Activated CD4-positive, alpha-beta memory T cell treated with anti-CD3 and anti-CD28 coated beads, Interleukin-2, amount 10 ng/mL, durations not matched to agents 7 days and 5 days (primary cell): Measurements from ENCODE around the gene CAMK2D. TPM values are rescaled to one million over a fixed set of nuclear protein-coding genes. Genes with fewer than 3 reads are reported as not detected.
"Not testable (repeated sequence)": the region's sequence is repeated elsewhere in the genome, so short reads cannot be mapped to it uniquely, and the experiment has no call there.

Experiments used
- CTCF ChIA-PET: fragments of 350-600 bp; sonication (Branson Sonifier 250); formaldehyde crosslinking; loops from one replicate; lab custom pipeline; 2021; ENCODE audit warnings: antibody characterized with exemption, inconsistent platforms; lab: Charles Lee
- POLR2A ChIA-PET: fragments of 350-600 bp; sonication (Branson Sonifier 250); formaldehyde crosslinking; loops from one replicate; lab custom pipeline; 2021; ENCODE audit warnings: antibody characterized with exemption; lab: Charles Lee
- DNase-seq: peaks from one replicate; pipeline ENCODE4 v3.0.0-alpha.2; 2020
- H3K27ac Mint-ChIP-seq: one replicate; pipeline ENCODE4 v1.8.0; 2021; ENCODE audit warnings: mild to moderate bottlenecking, mixed read lengths
- H3K27me3 Mint-ChIP-seq: one replicate; pipeline ENCODE4 v1.8.0; 2021; ENCODE audit warnings: mixed read lengths
- H3K36me3 Mint-ChIP-seq: one replicate; pipeline ENCODE4 v1.8.0; 2021; ENCODE audit warnings: low read depth, mixed read lengths
- H3K4me1 Mint-ChIP-seq: one replicate; pipeline ENCODE4 v1.8.0; 2021; ENCODE audit warnings: mixed read lengths
- H3K4me3 Mint-ChIP-seq: one replicate; pipeline ENCODE4 v1.8.0; 2021; ENCODE audit warnings: mild to moderate bottlenecking, mixed read lengths
- H3K9me3 Mint-ChIP-seq: one replicate; pipeline ENCODE4 v1.8.0; 2021; ENCODE audit warnings: mixed read lengths
- total RNA-seq, 2 experiments: library from RNA; stranded (reverse); gene quantifications; one replicate each; pipeline ENCODE4 v1.2.3, GENCODE V29; 2021

Gene CAMK2D
- total RNA-seq, 2 experiments from 2014 or later = 41.7 to 43.0 TPM

DNA sequence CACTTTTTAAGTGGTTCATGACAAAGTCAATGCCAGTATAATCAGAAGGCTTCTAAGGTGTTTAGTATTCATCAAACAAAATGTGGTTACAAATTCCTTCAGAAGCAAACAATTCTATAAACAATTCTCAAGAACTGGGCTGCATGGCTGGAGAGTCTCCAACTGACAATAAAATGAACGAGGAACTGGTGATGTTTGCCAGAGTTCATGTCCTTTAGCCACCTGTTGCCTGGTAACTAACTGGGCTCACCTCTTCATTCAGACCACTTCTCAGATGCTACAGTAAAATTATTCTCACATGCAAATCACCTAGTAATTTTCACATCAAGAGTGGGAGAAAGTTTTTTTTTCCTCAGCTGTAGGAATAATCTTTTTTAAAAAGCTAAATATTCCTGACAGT, 53.3 kb downstream of the CAMK2D start:
- H3K4me3 Mint-ChIP-seq = no peak overlapping the region
- peaks cover 6% of the 10 kb centered on the region for H3K4me1 Mint-ChIP-seq
- no peak overlapping the region for H3K27ac Mint-ChIP-seq
- POLR2A ChIA-PET = interaction anchor here (1.0 kb wide), 1 partner anchor 24 kb away, joined by 3 read pairs; no protein-coding TSS in a partner anchor
- no peak for DNase-seq
- CTCF ChIA-PET = no interaction called here
- peaks cover 4% of the 10 kb centered on the region for H3K36me3 Mint-ChIP-seq
- H3K27me3 Mint-ChIP-seq = no peaks in the 10 kb centered on the region
- no peaks in the 10 kb centered on the region for H3K9me3 Mint-ChIP-seq

DNA sequence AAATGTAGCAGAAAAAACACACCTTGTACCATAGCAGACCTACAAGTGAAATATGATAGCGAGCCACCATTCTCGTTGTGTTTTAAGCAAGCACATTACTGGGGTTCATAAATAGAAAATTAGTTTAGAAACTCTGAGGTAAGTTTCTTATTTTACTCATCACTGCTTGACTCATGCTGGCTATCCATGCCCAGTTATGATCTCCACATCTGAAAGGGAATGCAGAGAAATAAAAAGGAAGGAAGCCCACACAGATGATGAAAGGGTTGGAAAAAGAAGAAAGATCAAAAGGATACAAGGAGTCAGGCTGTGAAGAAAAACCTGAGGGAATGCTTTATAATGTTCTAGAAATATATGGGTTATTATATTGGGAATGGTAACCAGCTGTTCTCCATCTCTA, 54.5 kb downstream of the CAMK2D start:
- Mint-ChIP-seq H3K4me3 (no peak overlapping the region), H3K9me3 (no peaks in the 10 kb centered on the region), H3K27ac (no peak overlapping the region), H3K36me3 (peaks cover 8% of the 10 kb centered on the region), H3K27me3 (no peaks in the 10 kb centered on the region), H3K4me1 (peaks cover 6% of the 10 kb centered on the region)
- no peak for DNase-seq
- ChIA-PET CTCF (no interaction called here), POLR2A (no interaction called here)

DNA sequence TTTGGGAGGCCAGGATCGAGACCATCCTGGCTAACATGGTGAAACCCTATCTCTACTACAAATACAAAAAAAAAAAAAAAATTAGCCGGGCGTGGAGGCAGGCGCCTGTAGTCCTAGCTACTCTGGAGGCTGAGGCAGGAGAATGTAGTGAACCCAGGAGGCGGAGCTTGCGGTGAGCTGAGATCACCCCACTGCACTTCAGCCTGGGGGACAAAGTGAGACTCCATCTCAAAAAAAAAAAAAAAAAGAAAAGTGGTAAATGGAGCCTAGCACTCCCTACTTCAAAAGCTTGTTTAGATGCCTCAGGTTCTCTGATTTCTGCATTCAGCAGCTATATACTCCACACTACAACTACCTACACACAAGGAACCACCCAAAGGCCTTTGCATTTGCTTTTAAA, 56.4 kb downstream of the CAMK2D start:
- H3K9me3 Mint-ChIP-seq, H3K27ac Mint-ChIP-seq, H3K4me1 Mint-ChIP-seq, CTCF ChIA-PET, DNase-seq, H3K4me3 Mint-ChIP-seq, H3K27me3 Mint-ChIP-seq: not testable (repeated sequence)
- H3K36me3 Mint-ChIP-seq = peaks cover 15% of the 10 kb centered on the region
- POLR2A ChIA-PET = interaction anchor here (0.6 kb wide), 1 partner anchor 38 kb away, joined by 3 read pairs; no protein-coding TSS in a partner anchor

DNA sequence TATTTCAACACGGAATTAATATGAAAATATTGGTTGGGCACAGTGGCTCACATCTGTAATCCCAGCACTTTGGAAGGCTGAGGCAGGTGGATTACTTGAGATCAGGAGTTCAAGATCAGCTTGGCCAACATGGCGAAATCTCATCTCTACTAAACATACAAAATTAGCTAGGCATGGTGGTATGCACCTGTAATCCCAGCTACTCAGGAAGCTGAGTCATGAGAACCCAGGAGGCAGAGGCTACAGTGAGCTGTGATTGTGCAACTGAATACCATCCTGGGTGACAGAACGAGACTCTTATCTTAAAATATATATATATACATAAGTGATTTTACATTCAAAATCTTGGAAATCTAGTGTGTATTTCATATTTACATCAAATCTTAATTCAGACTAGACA, 58.9 kb downstream of the CAMK2D start:
- H3K27ac Mint-ChIP-seq, POLR2A ChIA-PET, H3K4me3 Mint-ChIP-seq, H3K9me3 Mint-ChIP-seq, H3K4me1 Mint-ChIP-seq, CTCF ChIA-PET, DNase-seq, H3K27me3 Mint-ChIP-seq: not testable (repeated sequence)
- peaks cover 19% of the 10 kb centered on the region for H3K36me3 Mint-ChIP-seq

DNA sequence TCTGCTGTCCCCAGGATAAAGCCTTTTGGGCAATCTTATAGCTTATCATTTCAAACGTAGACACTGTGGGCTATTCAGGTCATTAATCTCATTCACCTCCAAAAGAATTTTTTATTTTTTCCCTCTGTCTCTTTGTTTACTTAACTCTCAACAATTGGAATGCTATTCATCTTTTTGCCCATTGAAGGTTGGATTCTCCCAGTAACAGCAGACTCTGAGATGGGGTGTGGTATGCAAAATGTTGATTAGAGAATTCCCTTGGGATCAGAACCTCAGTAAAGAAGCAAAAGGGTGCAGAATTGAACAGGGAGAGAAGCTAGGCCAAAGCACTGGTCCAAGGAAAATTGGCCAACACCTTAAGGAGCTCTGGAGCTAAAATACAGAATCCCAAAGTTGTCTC, 60.4 kb downstream of the CAMK2D start:
- peaks cover 2% of the 10 kb centered on the region for H3K4me1 Mint-ChIP-seq
- H3K4me3 Mint-ChIP-seq = no peak overlapping the region
- H3K36me3 Mint-ChIP-seq = peaks cover 19% of the 10 kb centered on the region
- H3K9me3 Mint-ChIP-seq = peaks cover 5% of the 10 kb centered on the region
- no peak overlapping the region for H3K27ac Mint-ChIP-seq
- POLR2A ChIA-PET = no interaction called here
- CTCF ChIA-PET = interaction anchor here (1.2 kb wide), 1 partner anchor 154 kb away, joined by 6 read pairs; no protein-coding TSS in a partner anchor
- DNase-seq = no peak
- H3K27me3 Mint-ChIP-seq = no peaks in the 10 kb centered on the region

DNA sequence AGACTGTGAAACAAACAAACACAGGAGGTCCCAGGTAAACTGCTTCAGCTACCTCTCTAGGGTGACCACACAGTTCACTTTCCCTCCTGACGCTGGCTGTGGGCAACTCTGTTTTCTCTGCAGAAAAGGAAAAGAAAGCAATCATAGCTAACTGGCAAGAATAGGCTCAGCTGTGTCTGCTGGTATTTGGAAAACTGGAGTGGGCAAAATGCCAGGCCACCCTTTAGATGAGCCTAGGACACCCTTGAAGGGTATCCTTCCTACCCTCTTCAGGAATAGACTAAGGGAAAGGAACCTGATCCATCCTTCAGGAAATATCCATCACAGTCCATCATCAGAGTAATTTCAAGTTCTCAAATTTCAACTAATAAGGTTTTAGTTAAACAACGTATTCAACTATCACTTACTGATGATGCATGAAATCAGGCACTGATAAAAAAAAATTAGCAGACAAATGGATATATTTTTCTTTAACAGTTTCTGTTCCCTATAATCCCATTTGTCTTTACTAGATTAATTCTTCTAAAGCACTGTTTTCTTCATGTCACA, 60.9 kb downstream of the CAMK2D start:
- peaks cover 19% of the 10 kb centered on the region for H3K36me3 Mint-ChIP-seq
- peaks cover 5% of the 10 kb centered on the region for H3K9me3 Mint-ChIP-seq
- H3K4me1 Mint-ChIP-seq = peaks cover under 1% of the 10 kb centered on the region
- H3K4me3 Mint-ChIP-seq = no peak overlapping the region
- no peak for DNase-seq
- CTCF ChIA-PET = interaction anchor here (1.2 kb wide), 1 partner anchor 153 kb away, joined by 6 read pairs; no protein-coding TSS in a partner anchor
- no peaks in the 10 kb centered on the region for H3K27me3 Mint-ChIP-seq
- H3K27ac Mint-ChIP-seq = no peak overlapping the region
- POLR2A ChIA-PET = no interaction called here

DNA sequence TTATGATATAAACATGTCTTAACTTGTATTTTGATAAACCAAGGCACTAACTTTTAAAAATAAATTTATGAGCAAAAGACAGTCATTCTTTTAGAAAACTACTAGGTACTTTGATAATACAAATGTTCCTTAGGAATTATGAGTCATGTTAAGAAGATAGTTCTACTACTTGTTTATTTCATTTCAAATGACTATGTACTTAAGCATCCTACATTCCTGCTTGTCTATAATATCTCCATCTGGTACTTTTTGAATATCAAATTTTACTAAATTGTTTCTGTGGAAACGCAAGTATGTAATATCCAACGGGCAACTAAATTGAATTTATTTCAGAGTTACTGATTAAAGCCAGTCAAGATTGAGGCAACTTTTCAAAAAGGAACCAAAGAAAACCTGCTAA, 61.8 kb downstream of the CAMK2D start:
- POLR2A ChIA-PET = no interaction called here
- Mint-ChIP-seq H3K4me1 (no peaks in the 10 kb centered on the region), H3K27me3 (no peaks in the 10 kb centered on the region), H3K36me3 (peaks cover 19% of the 10 kb centered on the region), H3K4me3 (no peak overlapping the region), H3K9me3 (peaks cover 5% of the 10 kb centered on the region), H3K27ac (no peak overlapping the region)
- CTCF ChIA-PET = no interaction called here
- DNase-seq = no peak

DNA sequence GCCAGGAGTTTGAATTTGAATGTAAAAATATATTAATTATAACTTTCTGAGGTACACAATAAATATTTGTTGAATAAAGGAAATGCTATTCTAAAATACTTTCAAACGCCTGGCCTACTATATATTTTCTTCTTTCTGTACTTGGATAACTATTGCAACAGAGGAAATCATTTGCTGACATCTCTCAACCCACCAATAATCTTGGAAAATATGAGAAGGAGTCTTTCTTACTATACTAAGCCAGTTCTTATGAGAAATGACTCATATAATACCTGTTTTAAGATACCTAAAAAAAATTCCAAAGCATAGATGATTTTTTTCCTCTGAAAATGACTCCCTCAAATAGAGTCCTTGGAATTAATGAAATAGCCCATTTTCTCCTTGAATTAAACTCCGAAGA, 64.1 kb downstream of the CAMK2D start:
- H3K27me3 Mint-ChIP-seq = no peaks in the 10 kb centered on the region
- DNase-seq = no peak
- H3K4me1 Mint-ChIP-seq = peaks cover 10% of the 10 kb centered on the region
- H3K27ac Mint-ChIP-seq = no peak overlapping the region
- H3K4me3 Mint-ChIP-seq = no peak overlapping the region
- POLR2A ChIA-PET = interaction anchor here (1.2 kb wide), 1 partner anchor 13 kb away, joined by 3 read pairs; no protein-coding TSS in a partner anchor
- H3K36me3 Mint-ChIP-seq = peaks cover 13% of the 10 kb centered on the region
- CTCF ChIA-PET = no interaction called here
- H3K9me3 Mint-ChIP-seq = peaks cover 5% of the 10 kb centered on the region

DNA sequence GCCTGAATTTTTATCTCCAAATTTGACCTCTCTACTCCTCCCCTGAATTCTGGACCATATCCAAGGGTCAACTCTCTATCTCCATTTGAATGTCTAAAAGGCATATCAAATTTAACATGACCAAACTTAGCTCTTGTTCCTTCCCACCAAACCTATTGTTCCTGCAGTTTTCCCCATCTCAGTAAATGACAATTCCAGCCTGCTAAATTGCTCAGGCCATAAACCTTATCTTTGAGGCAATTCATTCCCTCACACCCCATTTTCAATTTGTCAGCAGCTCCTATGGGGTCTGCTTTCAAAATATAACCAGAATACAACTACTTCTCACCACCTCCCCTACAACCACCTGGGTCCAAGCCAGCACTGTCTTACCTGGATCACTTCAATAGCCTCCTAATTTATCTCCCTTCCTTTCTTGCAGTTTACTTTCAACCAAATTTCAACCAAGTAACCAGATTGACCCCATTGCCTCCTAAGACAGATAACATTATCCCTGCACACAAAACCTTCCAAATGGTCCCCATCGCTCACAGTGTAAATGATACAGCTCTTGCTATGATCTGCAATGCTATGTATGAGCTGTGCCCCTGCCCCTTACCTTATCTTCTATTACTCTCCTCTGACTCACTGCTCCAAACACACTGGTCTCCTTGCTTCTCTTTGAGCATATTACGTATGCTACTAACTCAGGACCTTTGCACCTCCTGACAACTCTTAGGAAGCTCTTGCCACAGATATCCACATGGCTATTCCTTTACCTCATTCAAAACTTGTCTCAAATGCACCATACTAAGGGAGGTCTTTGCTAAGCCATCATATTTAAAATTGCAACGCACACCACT, 66.0 kb downstream of the CAMK2D start:
- peaks cover 13% of the 10 kb centered on the region for H3K4me1 Mint-ChIP-seq
- no peak for DNase-seq
- CTCF ChIA-PET = no interaction called here
- H3K27me3 Mint-ChIP-seq = no peaks in the 10 kb centered on the region
- H3K27ac Mint-ChIP-seq = no peak overlapping the region
- H3K4me3 Mint-ChIP-seq = no peak overlapping the region
- peaks cover 9% of the 10 kb centered on the region for H3K36me3 Mint-ChIP-seq
- peaks cover 3% of the 10 kb centered on the region for H3K9me3 Mint-ChIP-seq
- POLR2A ChIA-PET = no interaction called here

DNA sequence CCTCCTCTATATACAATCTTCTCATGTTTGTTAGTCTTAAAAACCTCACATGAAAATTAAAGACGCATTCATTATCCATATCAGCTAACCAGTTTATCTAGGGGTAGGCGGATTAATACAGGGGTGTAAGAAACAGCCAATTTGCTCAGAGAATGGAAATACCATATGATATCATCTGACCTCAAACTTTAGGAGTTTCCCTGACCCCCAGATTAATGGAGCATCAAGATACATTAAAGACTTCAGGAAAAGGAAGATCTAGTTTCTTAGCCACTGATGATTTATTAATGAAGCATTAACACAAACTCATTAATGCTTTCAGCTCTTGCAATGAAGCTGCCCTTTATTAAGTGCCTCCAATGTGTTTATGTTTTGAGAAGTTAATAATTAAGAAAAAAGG, 67.5 kb downstream of the CAMK2D start:
- H3K9me3 Mint-ChIP-seq = no peaks in the 10 kb centered on the region
- H3K36me3 Mint-ChIP-seq = peaks cover 14% of the 10 kb centered on the region
- no peak overlapping the region for H3K4me3 Mint-ChIP-seq
- H3K4me1 Mint-ChIP-seq = peaks cover 20% of the 10 kb centered on the region
- ChIA-PET POLR2A (no interaction called here), CTCF (no interaction called here)
- H3K27me3 Mint-ChIP-seq = no peaks in the 10 kb centered on the region
- no peak overlapping the region for H3K27ac Mint-ChIP-seq
- DNase-seq = no peak

DNA sequence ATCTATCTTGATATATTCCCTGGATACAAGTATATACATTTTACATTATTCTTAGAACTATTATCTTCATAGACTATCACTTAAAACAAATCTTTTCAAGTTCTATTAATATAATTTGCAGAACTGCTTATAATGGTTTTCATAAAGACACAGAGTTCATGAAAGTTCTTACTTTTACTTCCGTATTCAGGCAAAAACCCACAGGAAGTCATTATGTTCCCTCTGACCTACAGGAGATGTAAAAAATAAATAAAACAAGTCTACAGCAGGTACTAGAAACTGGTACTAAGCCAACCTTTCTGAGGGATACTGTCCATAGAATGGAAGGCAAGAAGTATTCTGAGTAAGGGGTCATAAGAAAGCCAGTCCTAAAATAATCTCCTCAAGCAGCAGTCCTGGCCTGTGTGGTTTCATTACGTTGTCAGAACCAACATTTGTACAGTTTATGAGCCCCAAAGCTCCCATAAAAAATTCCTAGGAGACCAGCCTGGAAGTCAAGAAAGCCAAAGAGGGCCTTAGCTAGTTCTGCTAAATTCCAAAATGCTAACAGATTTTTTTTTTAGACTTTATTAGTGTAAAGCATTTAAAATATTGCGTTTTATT, 68.6 kb downstream of the CAMK2D start:
- Mint-ChIP-seq H3K4me3 (peak overlapping the region; percentile 10), H3K9me3 (no peaks in the 10 kb centered on the region), H3K27ac (no peak overlapping the region), H3K27me3 (no peaks in the 10 kb centered on the region), H3K36me3 (peaks cover 20% of the 10 kb centered on the region), H3K4me1 (peaks cover 26% of the 10 kb centered on the region)
- no peak for DNase-seq
- POLR2A ChIA-PET = no interaction called here
- CTCF ChIA-PET = interaction anchor here (0.9 kb wide), 1 partner anchor 145 kb away, joined by 4 read pairs; no protein-coding TSS in a partner anchor

DNA sequence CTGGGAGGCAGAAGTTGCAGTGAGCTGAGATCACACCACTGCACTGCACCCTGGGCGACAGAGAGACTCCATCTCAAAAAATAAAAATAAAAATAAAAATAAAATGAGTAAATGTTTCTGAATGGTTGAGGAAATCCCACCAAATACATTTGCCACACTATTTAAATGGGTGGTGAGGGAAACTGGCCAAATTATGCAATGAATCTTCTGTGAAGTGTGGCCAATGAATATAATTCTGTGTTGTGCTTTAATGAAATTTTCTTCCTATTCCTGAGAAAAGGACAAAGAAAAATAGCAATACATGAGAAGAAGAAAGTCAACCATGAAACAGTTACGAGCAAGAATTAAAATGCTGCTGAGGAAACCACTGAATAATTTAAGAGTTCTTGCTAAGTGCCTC, 69.9 kb downstream of the CAMK2D start:
- Mint-ChIP-seq H3K27me3 (no peaks in the 10 kb centered on the region), H3K36me3 (peaks cover 28% of the 10 kb centered on the region), H3K9me3 (no peaks in the 10 kb centered on the region), H3K27ac (no peak overlapping the region), H3K4me3 (no peak overlapping the region), H3K4me1 (peaks cover 36% of the 10 kb centered on the region)
- ChIA-PET CTCF (no interaction called here), POLR2A (no interaction called here)
- no peak for DNase-seq

DNA sequence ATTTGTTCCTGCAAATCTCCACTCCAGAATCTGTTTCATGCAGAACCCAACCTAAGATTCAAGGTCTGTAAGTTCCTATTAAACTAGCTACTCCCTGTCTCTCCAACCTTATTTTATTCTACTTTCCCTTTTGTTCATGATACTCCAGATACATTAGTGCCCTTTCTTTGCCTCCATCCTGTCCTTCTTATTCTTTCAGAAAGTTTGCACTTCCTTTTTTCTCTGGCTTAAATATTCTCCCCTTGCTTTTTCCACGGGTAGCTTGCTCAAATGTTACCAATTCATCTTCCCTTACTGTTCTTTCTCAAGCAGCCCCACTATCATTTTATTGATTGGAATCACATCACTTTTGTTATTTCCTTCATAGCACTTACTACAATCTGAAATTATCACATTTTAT, 72.1 kb downstream of the CAMK2D start:
- no peak for DNase-seq
- ChIA-PET POLR2A (interaction anchor here (1.0 kb wide), 1 partner anchor 12 kb away, joined by 4 read pairs; no protein-coding TSS in a partner anchor), CTCF (interaction anchor here (0.7 kb wide), 1 partner anchor 409 kb away, joined by 7 read pairs; no protein-coding TSS in a partner anchor)
- no peak overlapping the region for H3K4me3 Mint-ChIP-seq
- no peak overlapping the region for H3K27ac Mint-ChIP-seq
- H3K27me3 Mint-ChIP-seq = no peaks in the 10 kb centered on the region
- H3K36me3 Mint-ChIP-seq = peaks cover 28% of the 10 kb centered on the region
- H3K4me1 Mint-ChIP-seq = peaks cover 47% of the 10 kb centered on the region
- no peaks in the 10 kb centered on the region for H3K9me3 Mint-ChIP-seq
